HepG2 (cell line): ENCODE results near the gene MGAT1.

Experiments
- ATF1 ChIP-seq: IDR thresholded peaks from 2 replicates; pipeline ENCODE4 v1.6.1; 2016; ENCODE audit warnings: mild to moderate bottlenecking, control low read depth
- EP300 ChIP-seq, 3 experiments: sonication (generic) in 1 of 3; formaldehyde crosslinking in 1 of 3; IDR thresholded peaks; 2 replicates each; pipeline versions ENCODE4 v1.5.1 to v1.6.1; 2011 to 2020; ENCODE audit warnings: low read depth in 2 of 3, low read length in 2 of 3, borderline replicate concordance in 1 of 3, improper control_type of control experiment in 1 of 3, mild to moderate bottlenecking in 1 of 3, missing genetic modification reagents in 1 of 3, moderate library complexity in 1 of 3
- ESRRA ChIP-seq: sonication (generic); formaldehyde crosslinking; IDR thresholded peaks from 2 replicates; pipeline ENCODE4 v1.5.1; 2020; ENCODE audit warnings: mild to moderate bottlenecking, low read depth, missing genetic modification reagents
- HIVEP1 ChIP-seq: sonication (generic); formaldehyde crosslinking; IDR thresholded peaks from 2 replicates; pipeline ENCODE4 v1.4.0; 2020; ENCODE audit warnings: mild to moderate bottlenecking, missing genetic modification reagents
- HNF4G ChIP-seq, 2 experiments: sonication (generic) in 1 of 2; formaldehyde crosslinking in 1 of 2; IDR thresholded peaks; 2 replicates each; pipeline versions ENCODE4 v1.4.0 to v1.6.1; 2011 to 2020; ENCODE audit warnings: borderline replicate concordance in 2 of 2, low read depth in 2 of 2, mild to moderate bottlenecking in 2 of 2, low read length in 1 of 2, missing genetic modification reagents in 1 of 2, moderate library complexity in 1 of 2
- MAX ChIP-seq: IDR thresholded peaks from 2 replicates; pipeline ENCODE4 v1.6.1; 2012; ENCODE audit warnings: inconsistent platforms
- NFE2L1 ChIP-seq: sonication (generic); formaldehyde crosslinking; IDR thresholded peaks from 2 replicates; pipeline ENCODE4 v1.4.0; 2020; ENCODE audit warnings: missing genetic modification reagents, mild to moderate bottlenecking, borderline replicate concordance
- POLR2AphosphoS5 ChIP-seq: IDR thresholded peaks from 2 replicates; pipeline ENCODE4 v1.6.1; 2012; ENCODE audit warnings: low read depth, low read length
- SMC3 ChIP-seq: IDR thresholded peaks from 2 replicates; pipeline ENCODE4 v1.6.1; 2011; ENCODE audit warnings: low read length, improper control_type of control experiment
- YY1 ChIP-seq: IDR thresholded peaks from 2 replicates; pipeline ENCODE4 v1.6.1; 2011; ENCODE audit warnings: low read length, low read depth, moderate library complexity, mild to moderate bottlenecking; ENCODE audit not compliant: insufficient read depth, insufficient replicate concordance
- ZBTB42 ChIP-seq: sonication (generic); formaldehyde crosslinking; IDR thresholded peaks from 2 replicates; pipeline ENCODE4 v1.5.0; 2020; ENCODE audit warnings: mild to moderate bottlenecking, missing genetic modification reagents
- ZNF34 ChIP-seq: sonication (generic); formaldehyde crosslinking; IDR thresholded peaks from 2 replicates; pipeline ENCODE4 v1.4.0; 2020; ENCODE audit warnings: mild to moderate bottlenecking, missing genetic modification reagents, borderline replicate concordance
- ZNF616 ChIP-seq: sonication (generic); formaldehyde crosslinking; IDR thresholded peaks from 2 replicates; pipeline ENCODE4 v1.5.0; 2020; ENCODE audit warnings: low read depth, mild to moderate bottlenecking, missing genetic modification reagents
- ZSCAN21 ChIP-seq: sonication (generic); formaldehyde crosslinking; IDR thresholded peaks from 2 replicates; pipeline ENCODE4 v1.8.0; 2022; ENCODE audit warnings: mild to moderate bottlenecking, missing genetic modification reagents, moderate library complexity, borderline replicate concordance

GRCh38 chr5:180792287-180792964 lies 10.2 kb downstream of the MGAT1 start:
- no peak for TF ChIP-seq NFE2L1 (CRISPR knock-in tag)
- TF ChIP-seq HIVEP1: no peak
- no peak for TF ChIP-seq HNF4G (IDR thresholded peaks at IDR 0.05; ENCODE audit: borderline replicate concordance, low read depth, low read length)
- TF ChIP-seq HNF4G (CRISPR knock-in tag; IDR thresholded peaks at IDR 0.05; ENCODE audit: borderline replicate concordance, low read depth): no peak
- no peak for TF ChIP-seq ESRRA (CRISPR knock-in tag)
- TF ChIP-seq EP300 (IDR thresholded peaks at IDR 0.05; ENCODE audit: low read depth in 2 of 2, low read length in 2 of 2): no peak
- no peak for TF ChIP-seq EP300 (CRISPR knock-in tag; IDR thresholded peaks at IDR 0.05; ENCODE audit: borderline replicate concordance)
- TF ChIP-seq YY1: no peak
- no peak for TF ChIP-seq SMC3
- no peak for TF ChIP-seq ATF1 (CRISPR knock-in tag)
- TF ChIP-seq ZNF616 (CRISPR knock-in tag): no peak
- no peak for TF ChIP-seq MAX
- no peak for TF ChIP-seq ZNF34 (CRISPR knock-in tag)
- no peak for TF ChIP-seq POLR2AphosphoS5
- TF ChIP-seq ZBTB42 (CRISPR knock-in tag): no peak
- TF ChIP-seq ZSCAN21 (CRISPR knock-in tag): no peak
